ENCODE data around the gene DNAJC1. TPM values are rescaled to one million over a fixed set of nuclear protein-coding genes. Genes with fewer than 3 reads are reported as not detected.

The DNAJC1 gene
- total and polyA plus RNA-seq, 2 of the 8 experiments (the other 6 are each of a cell fraction or from before 2014, with no cell fraction given) = 6.8 to 14.8 TPM

GRCh38 chr10:21831986-21832820, 171.3 kb downstream of the DNAJC1 start:
- peaks cover 27 to 35% of the 10 kb centered on the region in 2 experiments for H3K9me3 ChIP-seq (ENCODE audit: insufficient read depth in 2 of 2, low read depth in 1 of 2, low read length in 1 of 2)
- H2BK20ac ChIP-seq (ENCODE audit: low read length) = no peak overlapping the region
- ChIA-PET CTCF (ENCODE audit: partially characterized antibody) (no interaction called here), POLR2A (ENCODE audit: partially characterized antibody) (no interaction called here)
- no peak overlapping the region for H2AK5ac ChIP-seq (ENCODE audit: low read depth, low read length)
- H2BK15ac ChIP-seq (ENCODE audit: low read length) = no peak overlapping the region
- H3K14ac ChIP-seq (ENCODE audit: insufficient read length) = no peak overlapping the region
- WGBS, 2 experiments (ENCODE audit: extremely low coverage in 1 of 2, insufficient coverage in 1 of 2, insufficient read length in 1 of 2, insufficient replicate concordance in 2 of 2, low coverage in 1 of 2, low lambda C conversion rate in 2 of 2, missing lambda C conversion rate in 1 of 2) = 90% methylated on average over 2 of the region's 2 CpGs; no CpG with 5 or more reads in 1 of the 2 experiments
- H3K4me3 ChIP-seq (ENCODE audit: extremely low read depth in 1 of 4, insufficient read depth in 2 of 4, low read depth in 3 of 4, low read length in 4 of 4) = no peak overlapping the region
- H4K20me1 ChIP-seq (replicated peaks in 1 of 2; ENCODE audit: control insufficient read depth in 1 of 2, insufficient read depth in 2 of 2, low read length in 2 of 2) = no peaks in the 10 kb centered on the region
- no peak overlapping the region for H4K8ac ChIP-seq (ENCODE audit: extremely low read depth, insufficient read depth, low read length)
- no peak overlapping the region for H2BK120ac ChIP-seq (replicated peaks; ENCODE audit: low read depth, low read length)
- no peak overlapping the region for H4K5ac ChIP-seq (ENCODE audit: insufficient read length, low read depth, low read length)
- H2BK5ac ChIP-seq (ENCODE audit: low read depth, low read length) = no peak overlapping the region
- H2AFZ ChIP-seq (ENCODE audit: low read length) = no peak overlapping the region
- DNase-seq (ENCODE audit: low read depth in 1 of 2, low spot score in 2 of 2) (no peak), FAIRE-seq (no peak)
- H3K23ac ChIP-seq (ENCODE audit: insufficient read length) = no peak overlapping the region
- H2BK12ac ChIP-seq (ENCODE audit: low read depth, low read length) = no peak overlapping the region
- no peak overlapping the region for H3K18ac ChIP-seq (ENCODE audit: extremely low read depth, low read length)
- H3K79me2 ChIP-seq (ENCODE audit: control insufficient read depth in 1 of 2, insufficient read depth in 2 of 2, low read length in 2 of 2) = no peaks in the 10 kb centered on the region
- H3K23me2 ChIP-seq (ENCODE audit: low read depth, low read length) = no peaks in the 10 kb centered on the region
- H3K79me1 ChIP-seq (ENCODE audit: low read depth, low read length) = no peaks in the 10 kb centered on the region
- no peaks in the 10 kb centered on the region for H3K4me1 ChIP-seq (replicated peaks in 1 of 4; ENCODE audit: control insufficient read depth in 3 of 4, insufficient read depth in 4 of 4, low read length in 3 of 4)
- no peak overlapping the region for H3K27ac ChIP-seq (ENCODE audit: low read depth, low read length)
- no peak overlapping the region for H3K4ac ChIP-seq (replicated peaks; ENCODE audit: insufficient read length, low read depth, low read length)
- H3K36me3 ChIP-seq (ENCODE audit: control insufficient read depth in 2 of 4, insufficient read depth in 4 of 4, low read length in 3 of 4) = peaks cover 0 to 7% (median 0%) of the 10 kb centered on the region in 4 experiments; a peak in 1 of 8 replicates
- H4K91ac ChIP-seq (replicated peaks; ENCODE audit: insufficient read length, low read length) = no peak overlapping the region
- no peak overlapping the region for H3K9ac ChIP-seq (replicated peaks in 1 of 4; ENCODE audit: extremely low read depth in 1 of 4, low read depth in 3 of 4, low read length in 3 of 4)
- no peaks in the 10 kb centered on the region for H3K27me3 ChIP-seq (replicated peaks in 1 of 4; ENCODE audit: control insufficient read depth in 3 of 4, extremely low read depth in 1 of 4, insufficient read depth in 3 of 4, low read length in 3 of 4)
- H3K4me2 ChIP-seq (ENCODE audit: insufficient read depth in 1 of 2, low read depth in 2 of 2, low read length in 2 of 2) = no peak overlapping the region
- no peak overlapping the region for H3K56ac ChIP-seq (replicated peaks; ENCODE audit: insufficient read length, low read depth, low read length)
- TF ChIP-seq CEBPB (IDR thresholded peaks at IDR 0.05; ENCODE audit: low read depth, low read length) (no peak), TCF12 (IDR thresholded peaks at IDR 0.05; ENCODE audit: low read depth, low read length) (no peak), RBBP5 (IDR thresholded peaks at IDR 0.05; ENCODE audit: borderline replicate concordance, low read depth, low read length) (no peak), SP1 (IDR thresholded peaks at IDR 0.05; ENCODE audit: low read depth, low read length) (no peak), KDM1A (IDR thresholded peaks at IDR 0.05; ENCODE audit: borderline replicate concordance, low read length) (no peak), TAF7 (optimal IDR thresholded peaks at IDR 0.05; ENCODE audit: borderline replicate concordance, low read depth, low read length) (no peak), HDAC6 (IDR thresholded peaks at IDR 0.05; ENCODE audit: low read depth, low read length) (no peak)
